GM12878 (cell line): ENCODE data around the gene KIF24. TPM values are rescaled to one million over a fixed set of nuclear protein-coding genes. Genes with fewer than 3 reads are reported as not detected.

Experiments used
- ATAC-seq: fragments of 200-7000 bp; cut with Tn5 transposase; 3 replicates; pipeline ENCODE4 v1.9.1; 2020; ENCODE audit warnings: mild to moderate bottlenecking, moderate library complexity
- BruUV-seq: library from RNA; stranded (reverse); fragments of 400-500 nt; replicated peaks from 2 replicates; lab custom pipeline; 2021; lab: Mats Ljungman, UMichigan
- CTCF ChIA-PET: fragments of 300-600 bp; sonication (Branson Sonifier 250); formaldehyde crosslinking; extraction: SDS; loops from one replicate; lab custom pipeline; 2021; ENCODE audit warnings: inconsistent platforms; lab: Yijun Ruan, JAX
- POLR2A ChIA-PET: fragments of 350-600 bp; formaldehyde crosslinking; extraction: SDS; loops from one replicate; lab custom pipeline; 2021; ENCODE audit warnings: inconsistent platforms; lab: Charles Lee
- RAD21 ChIA-PET: fragments of 300-600 bp; sonication (Branson Sonifier 250); formaldehyde crosslinking; loops from one replicate; lab custom pipeline; 2023; ENCODE audit warnings: antibody characterized with exemption; ENCODE audit not compliant: unreplicated experiment; lab: Charles Lee
- SMC1A ChIA-PET: fragments of 300-600 bp; sonication (Branson Sonifier 250); formaldehyde crosslinking; loops from one replicate; lab custom pipeline; 2023; ENCODE audit not compliant: unreplicated experiment, uncharacterized antibody; lab: Charles Lee
- DNase-seq: peaks from one replicate; pipeline ENCODE4 v3.0.0-alpha.2; 2011; ENCODE audit warnings: low read depth, low spot score
- FAIRE-seq: peaks from 3 replicates; lab custom pipeline; 2011; peaks lifted over from hg19 to GRCh38; lab: Jason Lieb, UNC
- H2AFZ ChIP-seq: 2 replicates; pipeline ENCODE4 v1.6.0; 2011; ENCODE audit warnings: low read depth, low read length, control low read depth; ENCODE audit not compliant: control insufficient read depth
- H3K27ac ChIP-seq: 2 replicates; pipeline ENCODE4 v1.5.1; 2011; ENCODE audit warnings: control low read depth; ENCODE audit not compliant: control insufficient read depth, insufficient read depth
- H3K27me3 ChIP-seq, 2 experiments: replicated peaks in 1 of 2; 2 replicates each; pipeline versions ENCODE4 v1.6.0 to v1.6.1; 2011; ENCODE audit warnings: low read length in 1 of 2; ENCODE audit not compliant: control insufficient read depth in 2 of 2, insufficient read depth in 2 of 2
- H3K36me3 ChIP-seq, 2 experiments: 2 replicates each; pipeline ENCODE4 v1.5.1; 2011; ENCODE audit warnings: low read length in 1 of 2; ENCODE audit not compliant: control insufficient read depth in 2 of 2, insufficient read depth in 2 of 2
- H3K4me1 ChIP-seq: 2 replicates; pipeline ENCODE4 v1.6.1; 2011; ENCODE audit warnings: mild to moderate bottlenecking, low read length, moderate library complexity, mixed read lengths; ENCODE audit not compliant: control insufficient read depth, insufficient read depth
- H3K4me2 ChIP-seq: 2 replicates; pipeline ENCODE4 v1.6.0; 2011; ENCODE audit warnings: control low read depth; ENCODE audit not compliant: control insufficient read depth, insufficient read depth
- H3K4me3 ChIP-seq: fragments of 200-600 bp; sonication (generic); 2 replicates; pipeline ENCODE4 v1.5.1; 2016
- H3K79me2 ChIP-seq: 2 replicates; pipeline ENCODE4 v1.6.0; 2011; ENCODE audit warnings: low read length; ENCODE audit not compliant: control insufficient read depth, insufficient read depth
- H3K9ac ChIP-seq: 2 replicates; pipeline ENCODE4 v1.8.0; 2011; ENCODE audit warnings: low read length, control low read depth, mixed read lengths; ENCODE audit not compliant: control insufficient read depth, insufficient read depth
- H3K9me3 ChIP-seq: replicated peaks from 3 replicates; pipeline ENCODE4 v1.5.1; 2011; ENCODE audit warnings: mild to moderate bottlenecking, low read length; ENCODE audit not compliant: control insufficient read depth, insufficient read depth
- H4K20me1 ChIP-seq: 2 replicates; pipeline ENCODE4 v1.6.0; 2011; ENCODE audit not compliant: control insufficient read depth, insufficient read depth
- CREB1 ChIP-seq: IDR thresholded peaks from 2 replicates; pipeline ENCODE4 v1.6.1; 2012; ENCODE audit warnings: low read depth, mild to moderate bottlenecking, inconsistent platforms
- FOXK2 ChIP-seq: fragments of 450-650 bp; IDR thresholded peaks from 2 replicates; pipeline ENCODE4 v1.6.1; 2017; ENCODE audit warnings: mild to moderate bottlenecking, moderate library complexity
- GATAD2B ChIP-seq: fragments of 450-650 bp; conservative IDR thresholded peaks from 2 replicates; pipeline ENCODE4 v1.6.1; 2017; ENCODE audit warnings: low read depth, mild to moderate bottlenecking, moderate library complexity
- SMAD1 ChIP-seq: fragments of 450-650 bp; IDR thresholded peaks from 2 replicates; pipeline ENCODE4 v1.6.1; 2018; ENCODE audit warnings: mild to moderate bottlenecking, low read depth; ENCODE audit not compliant: partially characterized antibody
- TAF1 ChIP-seq: IDR thresholded peaks from 2 replicates; pipeline ENCODE4 v1.6.1; 2011; ENCODE audit warnings: mild to moderate bottlenecking, low read depth, low read length, borderline replicate concordance
- whole genome bisulfite sequencing: methylation state at CpG from one replicate; pipeline ENCODE4 v1.1.6; 2016; ENCODE audit warnings: low lambda C conversion rate; ENCODE audit not compliant: insufficient replicate concordance, insufficient coverage; ENCODE audit errors: missing lambda C conversion rate; 5-methylcytosine and 5-hydroxymethylcytosine counted together
- in situ Hi-C: fragments of 300-500 bp; cut with MboI; formaldehyde crosslinking; loops from 9 replicates; pipeline ENCODE4 v1.14.3; 2018; ENCODE audit warnings: mixed read lengths
- intact Hi-C: fragments of 100-400 bp; cut with micrococcal nuclease; formaldehyde crosslinking; loops from one replicate; pipeline ENCODE4 v1.14.2; 2022; ENCODE audit not compliant: unreplicated experiment
- polyA plus RNA-seq, 11 experiments: library from polyadenylated mRNA; depleted of rRNA in 4 of 11; unstranded in 6 of 11; stranded (reverse) in 5 of 11; fragments of >200 nt; fragmentation: Nextera tagmentation in 4 of 11; fragmentation: Illumina TruSeq in 1 of 11; extraction: Ambion mirVana in 4 of 11; extraction: Trizol in 1 of 11; gene quantifications; 1 replicate in 1 of 11; 2 replicates in 10 of 11; pipeline versions ENCODE4 v1.2.1 to v1.2.3, GENCODE V29; 2011 to 2016; ENCODE audit warnings: inconsistent platforms in 2 of 11, missing spikeins in 2 of 11, low read depth in 1 of 11
- total RNA-seq, 4 experiments: library from RNA; depleted of rRNA in 3 of 4; stranded (reverse); fragments of >200 nt in 3 of 4; fragmentation: Illumina TruSeq in 1 of 4; extraction: Trizol in 1 of 4; gene quantifications; 2 replicates each; pipeline versions ENCODE4 v1.2.1 to v1.2.3, GENCODE V29; 2013 to 2021

The KIF24 gene
- total and polyA plus RNA-seq, 10 of the 15 experiments (the other 5 are each of a cell fraction or from before 2014, with no cell fraction given): 0.58 to 6.7 (median 5.3) TPM

- peak; percentile 31 for FAIRE-seq
- H3K36me3 ChIP-seq: no peaks in the 10 kb centered on the region
- intact Hi-C loops: loop anchor here (5.0 kb wide), 1 partner anchor 125 kb away; no protein-coding TSS in a partner anchor
- POLR2A ChIA-PET: interaction anchor here (0.6 to 1.6 kb wide), 2 partner anchors 46 to 81 kb away, joined by 3 read pairs; partner anchors contain the start of genes DNAI1 and FAM219A
- in situ Hi-C loops: no loop called here
- H3K79me2 ChIP-seq: no peaks in the 10 kb centered on the region
- H3K9ac ChIP-seq: no peak overlapping the region
- H3K4me2 ChIP-seq: peak overlapping the region; percentile 99
- H3K4me3 ChIP-seq: peak overlapping the region; percentile 68
- DNase-seq: no peak
- CTCF ChIA-PET: interaction anchor here (0.6 to 7.9 kb wide), 14 partner anchors 11 to 638 kb away, joined by 3 to 134 read pairs (median 4); no protein-coding TSS in a partner anchor
- TF ChIP-seq FOXK2: no peak
- TF ChIP-seq SMAD1: no peak
- TF ChIP-seq CREB1: no peak
- TF ChIP-seq GATAD2B: 0 out of 2 replicates have a peak, but pooled peaks have one; percentile 1
- no peak for TF ChIP-seq TAF1
- SMC1A ChIA-PET: interaction anchor here (0.9 to 8.7 kb wide), 4 partner anchors 29 to 257 kb away, joined by 3 to 73 read pairs (median 4); no protein-coding TSS in a partner anchor
- no peak for ATAC-seq
- H2AFZ ChIP-seq: peak overlapping the region; percentile 92
- 6% methylated on average over 21 of the region's 21 CpGs for WGBS
- no peak overlapping the region for H3K27ac ChIP-seq
- H4K20me1 ChIP-seq: no peaks in the 10 kb centered on the region
- BruUV-seq: no TSS peak
- no peaks in the 10 kb centered on the region for H3K9me3 ChIP-seq
- H3K4me1 ChIP-seq: peaks cover 21% of the 10 kb centered on the region
- peaks cover 5 to 12% of the 10 kb centered on the region in 2 experiments; a peak in 3 of 4 replicates for H3K27me3 ChIP-seq
- RAD21 ChIA-PET: interaction anchor here (1.8 kb wide), 1 partner anchor 44 kb away, joined by 7 read pairs; no protein-coding TSS in a partner anchor
Measured at GRCh38 chr9:34377404-34377746, 48.3 kb upstream of the KIF24 start.
